NCI-H128 (cell line): ENCODE data around the gene KIF11.

ENCODE experiments used
- DNase-seq: peaks from one replicate; lab custom pipeline; 2025; ENCODE audit not compliant: unreplicated experiment; lab: John Stamatoyannopoulos, UW

Gene KIF11

GRCh38 chr10:92702301-92702916 lies 109.5 kb downstream of the KIF11 start:
- no peak for DNase-seq
